Omental fat pad (tissue), 4 donors: ENCODE data around the gene MYL3. TPM values are rescaled to one million over a fixed set of nuclear protein-coding genes. Genes with fewer than 3 reads are reported as not detected.

ENCODE experiments used
- ATAC-seq: fragments of 150-250 bp; one replicate; pipeline ENCODE4 v1.9.1; 2016; ENCODE audit warnings: mild to moderate bottlenecking, moderate library complexity; ENCODE audit not compliant: low FRiP score
- DNase-seq: peaks from one replicate; pipeline ENCODE4 v3.0.0-alpha.2; 2019; ENCODE audit warnings: low spot score
- CTCF ChIP-seq, 3 donors: fragments of 450-650 bp; IDR thresholded peaks; one replicate each; pipeline ENCODE4 v1.5.1; 2016 to 2017; ENCODE audit warnings: antibody characterized with exemption in 3 of 3, mild to moderate bottlenecking in 3 of 3, moderate library complexity in 2 of 3
- total RNA-seq, 4 donors: library from RNA; depleted of rRNA; stranded (reverse); fragments of >200 nt; gene quantifications; one replicate each; pipeline ENCODE4 v1.1.0, GENCODE V29; 2016

The MYL3 gene
- total RNA-seq, 4 donors from 2014 or later, result 3.9 to 11.7 (median 5.0) TPM

DNA sequence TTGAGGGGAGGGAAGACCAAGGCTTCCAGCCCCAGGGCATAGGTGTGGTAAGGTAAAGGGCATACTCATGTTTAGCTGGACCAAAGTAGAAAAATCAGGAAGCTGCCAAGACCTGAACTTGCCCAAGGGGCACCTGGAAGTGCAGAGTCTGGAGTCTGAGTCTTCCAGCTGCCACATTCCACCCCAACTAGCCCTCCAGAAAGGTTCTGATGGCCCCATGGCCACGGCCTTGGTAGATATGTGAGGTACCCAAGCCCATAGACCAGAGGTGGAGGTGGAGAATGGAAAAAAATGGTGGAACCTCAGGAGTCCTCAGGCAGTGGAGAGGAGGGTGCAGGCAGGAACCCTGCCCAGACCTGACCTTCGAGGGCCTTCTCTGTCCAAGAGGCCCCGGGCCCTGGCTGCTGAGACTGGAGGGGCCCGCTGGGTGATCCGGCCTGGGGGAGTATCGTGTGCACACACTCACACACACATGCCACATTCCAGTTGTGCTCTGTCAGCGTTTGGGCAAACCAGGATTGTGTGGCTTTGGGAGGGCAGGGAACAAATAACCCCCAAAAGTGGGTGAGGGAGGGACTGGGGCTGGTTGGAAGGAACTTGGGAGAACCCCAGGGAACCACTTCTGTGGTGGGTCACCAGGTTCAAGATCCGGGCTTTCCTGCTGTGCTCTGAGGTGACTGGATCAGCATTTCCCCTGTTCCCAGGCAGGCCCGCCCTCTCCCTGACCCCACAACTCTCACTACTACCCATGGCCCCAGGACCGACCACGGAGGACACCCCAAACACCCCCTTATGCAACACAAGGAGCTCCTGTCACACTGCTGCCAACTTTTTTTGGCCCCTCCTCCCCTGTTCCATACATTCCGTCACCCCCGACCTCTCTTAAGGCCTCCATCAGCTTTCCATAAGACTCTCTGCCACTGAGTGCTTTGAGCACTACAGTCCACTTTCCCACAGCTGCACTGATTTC lies 11.6 kb downstream of the MYL3 start:
- peak; percentile 16 for DNase-seq

GRCh38 chr3:46850468-46850779 lies 12.8 kb downstream of the MYL3 start:
- ATAC-seq (no peak), DNase-seq (no peak)
- no peak for TF ChIP-seq CTCF (IDR thresholded peaks at IDR 0.05)

More for the DNA sequence above, 11.6 kb downstream of the MYL3 start:
- no peak for ATAC-seq
- TF ChIP-seq CTCF (IDR thresholded peaks at IDR 0.05), result no peak

DNA sequence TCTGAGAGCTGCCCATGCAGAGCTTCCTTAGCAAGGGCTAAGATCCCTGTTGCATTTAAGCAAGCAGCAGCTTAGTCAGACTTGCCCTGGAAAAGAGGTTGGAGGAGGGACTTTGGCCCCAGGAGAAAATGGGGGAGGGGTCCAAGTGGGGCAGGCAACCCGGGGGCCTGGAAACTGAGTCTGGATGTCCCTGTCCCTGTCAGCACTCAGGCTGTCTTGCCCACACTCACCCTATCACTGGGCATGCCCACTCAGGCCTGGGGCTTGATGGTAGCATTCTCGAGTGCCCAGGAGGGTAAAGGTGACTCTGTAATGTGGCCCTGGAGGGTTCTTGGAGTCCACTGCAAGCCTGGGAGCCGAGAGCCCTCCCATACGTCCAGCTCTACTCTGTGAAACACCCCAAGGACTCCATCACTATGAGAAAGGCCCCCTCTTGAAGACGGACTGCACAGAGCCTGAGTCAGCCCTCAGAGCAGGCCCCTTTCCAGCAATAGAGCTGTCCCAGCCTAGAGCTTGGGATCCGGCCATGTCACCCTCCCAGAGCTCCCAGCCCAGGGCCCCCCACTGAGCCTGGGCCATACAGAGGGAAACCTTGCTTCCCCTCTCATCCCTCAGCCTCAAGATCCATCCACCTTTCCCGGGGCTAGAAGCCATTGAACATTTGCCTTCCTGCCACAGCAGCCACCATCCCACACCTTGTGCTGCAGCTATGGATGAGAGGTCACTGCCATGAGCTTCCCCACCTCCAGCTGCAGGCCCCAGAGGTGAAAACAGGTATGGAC lies 13.4 kb downstream of the MYL3 start:
- no peak for ATAC-seq
- no peak for TF ChIP-seq CTCF (IDR thresholded peaks at IDR 0.05)

DNA sequence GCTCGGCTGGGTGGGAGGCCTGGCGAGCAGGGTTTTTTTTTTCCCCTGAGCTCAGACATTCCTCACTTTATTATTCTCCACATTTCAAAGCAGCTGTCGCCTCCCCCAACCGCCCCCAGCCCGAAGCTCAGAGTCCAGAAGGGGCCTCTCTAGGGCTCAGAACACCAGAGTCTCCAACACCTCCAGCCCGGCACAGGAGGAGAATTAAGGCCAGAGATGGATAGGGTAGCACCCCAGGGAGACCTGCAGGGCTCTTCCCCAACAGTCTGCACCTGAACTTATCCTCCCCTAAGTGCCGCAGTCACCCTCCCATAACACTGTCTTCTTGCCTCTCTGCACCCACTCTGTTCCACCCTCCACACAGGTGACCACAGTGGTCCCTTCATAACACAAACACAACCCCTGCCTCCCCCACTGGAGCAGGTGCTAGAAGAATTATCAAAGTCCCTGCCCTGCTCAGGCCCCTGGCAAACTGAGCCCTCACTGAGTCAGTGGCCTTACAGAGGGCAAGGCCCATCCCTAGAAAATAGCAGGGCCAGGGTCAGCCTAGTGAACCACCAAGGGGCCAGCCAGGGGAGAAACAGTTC lies 14.1 kb downstream of the MYL3 start:
- TF ChIP-seq CTCF (IDR thresholded peaks at IDR 0.05), result no peak
- no peak for DNase-seq
- no peak for ATAC-seq

More for the DNA sequence above, 13.4 kb downstream of the MYL3 start:
- no peak for DNase-seq

GRCh38 chr3:46848271-46849044 lies 14.8 kb downstream of the MYL3 start:
- ATAC-seq (no peak), DNase-seq (no peak)
- TF ChIP-seq CTCF (IDR thresholded peaks at IDR 0.05), result no peak

DNA sequence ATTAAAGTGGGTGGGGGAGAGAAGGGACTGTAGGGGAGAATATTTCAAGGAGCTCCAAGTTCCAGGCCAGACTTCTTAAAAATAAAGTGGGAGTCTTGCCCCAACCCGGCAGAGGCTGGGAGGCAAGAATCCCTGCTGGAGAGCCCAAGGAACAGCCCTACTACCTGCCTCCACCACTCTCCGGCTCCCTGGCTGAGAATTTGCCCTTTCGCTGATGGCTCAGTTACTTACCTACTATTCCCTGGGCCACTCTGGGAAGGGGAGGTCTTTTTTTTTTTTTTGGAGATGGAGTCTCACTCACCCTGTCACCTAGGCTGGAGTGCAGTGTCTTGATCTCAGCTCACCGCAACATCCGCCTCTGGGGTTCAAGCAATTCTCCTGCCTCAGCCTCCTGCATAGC lies 15.5 kb downstream of the MYL3 start:
- DNase-seq (no peak), ATAC-seq (no peak)
- TF ChIP-seq CTCF (IDR thresholded peaks at IDR 0.05), result no peak
